H1 (cell line): ENCODE data around the gene MAML3. TPM values are rescaled to one million over a fixed set of nuclear protein-coding genes. Genes with fewer than 3 reads are reported as not detected.

Experiments used
- CTCF ChIA-PET: fragments of 300-600 bp; sonication (Branson Sonifier 250); formaldehyde crosslinking; loops from one replicate; lab custom pipeline; 2021; ENCODE audit not compliant: partially characterized antibody; lab: Charles Lee
- POLR2A ChIA-PET: fragments of 300-600 bp; sonication (Branson Sonifier 250); formaldehyde crosslinking; loops from one replicate; lab custom pipeline; 2021; ENCODE audit warnings: inconsistent platforms; ENCODE audit not compliant: partially characterized antibody; lab: Charles Lee
- DNase-seq, 2 experiments: peaks; one replicate each; pipeline versions ENCODE4 v3.0.0 to v3.0.0-alpha.2; 2010 to 2022; ENCODE audit warnings: low spot score in 2 of 2, low read depth in 1 of 2, mixed read lengths in 1 of 2
- FAIRE-seq: peaks from 2 replicates; lab custom pipeline; 2011; peaks lifted over from hg19 to GRCh38; lab: Jason Lieb, UNC
- H2AFZ ChIP-seq: 2 replicates; pipeline ENCODE4 v1.8.1; 2012; ENCODE audit warnings: low read length, inconsistent platforms
- H2AK5ac ChIP-seq: 2 replicates; pipeline ENCODE4 v1.6.1; 2013; ENCODE audit warnings: low read depth, low read length
- H2BK120ac ChIP-seq: replicated peaks from 2 replicates; pipeline ENCODE3; 2013; ENCODE audit warnings: low read depth, low read length, inconsistent platforms
- H2BK12ac ChIP-seq: 2 replicates; pipeline ENCODE4 v1.6.1; 2013; ENCODE audit warnings: low read depth, low read length
- H2BK15ac ChIP-seq: 2 replicates; pipeline ENCODE4 v1.6.1; 2013; ENCODE audit warnings: low read length
- H2BK20ac ChIP-seq: 2 replicates; pipeline ENCODE4 v1.6.1; 2013; ENCODE audit warnings: low read length
- H2BK5ac ChIP-seq: 2 replicates; pipeline ENCODE4 v1.6.1; 2013; ENCODE audit warnings: low read depth, low read length
- H3K14ac ChIP-seq: 2 replicates; pipeline ENCODE4 v1.6.1; 2013; ENCODE audit warnings: inconsistent platforms; ENCODE audit not compliant: insufficient read length
- H3K18ac ChIP-seq: 2 replicates; pipeline ENCODE4 v1.6.1; 2013; ENCODE audit warnings: low read length; ENCODE audit errors: extremely low read depth
- H3K23ac ChIP-seq: 2 replicates; pipeline ENCODE4 v1.6.1; 2013; ENCODE audit warnings: inconsistent platforms; ENCODE audit not compliant: insufficient read length
- H3K23me2 ChIP-seq: 2 replicates; pipeline ENCODE4 v1.6.1; 2013; ENCODE audit warnings: low read depth, low read length
- H3K27ac ChIP-seq: 2 replicates; pipeline ENCODE4 v1.6.1; 2011; ENCODE audit warnings: low read depth, low read length, inconsistent platforms
- H3K27me3 ChIP-seq, 4 experiments: replicated peaks in 1 of 4; 1 replicate in 1 of 4; 2 replicates in 3 of 4; pipeline versions ENCODE4 v1.6.1 to v1.8.1; 2011 to 2013; ENCODE audit warnings: low read length in 3 of 4, mild to moderate bottlenecking in 3 of 4, inconsistent platforms in 2 of 4, mixed read lengths in 2 of 4, moderate library complexity in 1 of 4; ENCODE audit not compliant: control insufficient read depth in 3 of 4, insufficient read depth in 3 of 4; ENCODE audit errors: extremely low read depth in 1 of 4
- H3K36me3 ChIP-seq, 4 experiments: 2 replicates each; pipeline versions ENCODE4 v1.6.1 to v1.8.1; 2011 to 2013; ENCODE audit warnings: mild to moderate bottlenecking in 4 of 4, low read length in 3 of 4, moderate library complexity in 2 of 4, control low read depth in 1 of 4, inconsistent platforms in 1 of 4; ENCODE audit not compliant: insufficient read depth in 4 of 4, control insufficient read depth in 2 of 4
- H3K4ac ChIP-seq: replicated peaks from 2 replicates; pipeline ENCODE3; 2013; ENCODE audit warnings: low read length, low read depth, mixed read lengths, inconsistent platforms; ENCODE audit not compliant: insufficient read length
- H3K4me1 ChIP-seq, 4 experiments: replicated peaks in 1 of 4; 1 replicate in 1 of 4; 2 replicates in 3 of 4; pipeline versions ENCODE4 v1.6.1 to v1.8.1; 2011 to 2013; ENCODE audit warnings: low read length in 3 of 4, inconsistent platforms in 2 of 4, mixed read lengths in 1 of 4; ENCODE audit not compliant: insufficient read depth in 4 of 4, control insufficient read depth in 3 of 4
- H3K4me2 ChIP-seq, 2 experiments: 2 replicates each; pipeline versions ENCODE4 v1.6.1 to v1.8.1; 2011 to 2013; ENCODE audit warnings: low read depth in 2 of 2, low read length in 2 of 2, control low read depth in 1 of 2, inconsistent platforms in 1 of 2, mild to moderate bottlenecking in 1 of 2; ENCODE audit not compliant: insufficient read depth in 1 of 2
- H3K4me3 ChIP-seq, 4 experiments: fragments of 200-600, 300-600 bp in 1 of 4; sonication (generic), shearing (Covaris generic), sonication (Bioruptor Twin) in 1 of 4; 2 replicates each; pipeline versions ENCODE4 v1.5.1 to v1.8.1; 2011 to 2016; ENCODE audit warnings: low read length in 4 of 4, low read depth in 3 of 4, control low read depth in 2 of 4, inconsistent platforms in 2 of 4, mild to moderate bottlenecking in 2 of 4, mixed read lengths in 1 of 4, moderate library complexity in 1 of 4; ENCODE audit not compliant: insufficient read depth in 2 of 4; ENCODE audit errors: extremely low read depth in 1 of 4
- H3K56ac ChIP-seq: replicated peaks from 2 replicates; pipeline ENCODE3; 2013; ENCODE audit warnings: low read depth, mild to moderate bottlenecking, mixed read lengths, low read length, inconsistent platforms; ENCODE audit not compliant: insufficient read length
- H3K79me1 ChIP-seq: 2 replicates; pipeline ENCODE4 v1.6.1; 2013; ENCODE audit warnings: low read depth, low read length, control low read depth
- H3K79me2 ChIP-seq, 2 experiments: 2 replicates each; pipeline versions ENCODE4 v1.6.1 to v1.8.1; 2012 to 2013; ENCODE audit warnings: low read length in 2 of 2, mild to moderate bottlenecking in 2 of 2, inconsistent platforms in 1 of 2; ENCODE audit not compliant: insufficient read depth in 2 of 2, control insufficient read depth in 1 of 2
- H3K9ac ChIP-seq, 4 experiments: replicated peaks in 1 of 4; 1 replicate in 1 of 4; 2 replicates in 3 of 4; pipeline versions ENCODE4 v1.6.1 to v1.8.1; 2011 to 2013; ENCODE audit warnings: low read depth in 3 of 4, low read length in 3 of 4, control low read depth in 2 of 4, mild to moderate bottlenecking in 2 of 4, moderate library complexity in 2 of 4, inconsistent platforms in 1 of 4; ENCODE audit errors: extremely low read depth in 1 of 4
- H3K9me3 ChIP-seq, 2 experiments: 2 replicates each; pipeline versions ENCODE4 v1.6.1 to v1.8.1; 2012 to 2013; ENCODE audit warnings: mild to moderate bottlenecking in 2 of 2, moderate library complexity in 2 of 2, control low read depth in 1 of 2, inconsistent platforms in 1 of 2, low read depth in 1 of 2, low read length in 1 of 2, mixed read lengths in 1 of 2; ENCODE audit not compliant: insufficient read depth in 2 of 2
- H4K20me1 ChIP-seq, 2 experiments: replicated peaks in 1 of 2; 2 replicates each; pipeline versions ENCODE3 to v1.8.1; 2011 to 2013; ENCODE audit warnings: inconsistent platforms in 2 of 2, low read length in 2 of 2, mild to moderate bottlenecking in 1 of 2; ENCODE audit not compliant: insufficient read depth in 2 of 2, control insufficient read depth in 1 of 2
- H4K5ac ChIP-seq: 2 replicates; pipeline ENCODE4 v1.6.1; 2013; ENCODE audit warnings: low read length, low read depth, mixed read lengths, inconsistent platforms; ENCODE audit not compliant: insufficient read length
- H4K8ac ChIP-seq: 2 replicates; pipeline ENCODE4 v1.8.0; 2013; ENCODE audit warnings: mild to moderate bottlenecking, moderate library complexity, low read length, inconsistent platforms; ENCODE audit not compliant: insufficient read depth; ENCODE audit errors: extremely low read depth
- H4K91ac ChIP-seq: replicated peaks from 2 replicates; pipeline ENCODE3; 2013; ENCODE audit warnings: low read length, mixed read lengths, inconsistent platforms; ENCODE audit not compliant: insufficient read length
- CHD2 ChIP-seq: IDR thresholded peaks from 2 replicates; pipeline ENCODE4 v1.6.1; 2012; ENCODE audit warnings: low read length, improper control_type of control experiment
- FOSL1 ChIP-seq: IDR thresholded peaks from 2 replicates; pipeline ENCODE4 v1.6.1; 2011; ENCODE audit warnings: mild to moderate bottlenecking, low read depth, low read length, moderate library complexity; ENCODE audit not compliant: insufficient read depth
- JUND ChIP-seq: IDR thresholded peaks from 2 replicates; pipeline ENCODE4 v1.6.1; 2011; ENCODE audit warnings: mild to moderate bottlenecking, improper control_type of control experiment, low read length
- MAFK ChIP-seq: IDR thresholded peaks from 2 replicates; pipeline ENCODE4 v1.6.1; 2012; ENCODE audit warnings: low read depth, mild to moderate bottlenecking, improper control_type of control experiment, low read length
- SAP30 ChIP-seq: fragments of 300-600 bp; sonication (generic); IDR thresholded peaks from 2 replicates; pipeline ENCODE4 v1.7.1; 2012; ENCODE audit warnings: low read length, moderate library complexity, mild to moderate bottlenecking, inconsistent platforms; ENCODE audit not compliant: insufficient read depth, insufficient replicate concordance
- TAF1 ChIP-seq: IDR thresholded peaks from 2 replicates; pipeline ENCODE4 v1.6.1; 2011; ENCODE audit warnings: mild to moderate bottlenecking, low read depth, low read length
- WGBS, 2 experiments: shearing (Covaris generic) in 1 of 2; methylation state at CpG; one replicate each; pipeline versions ENCODE4 v1.1.6 to v1.1.7; 2013 to 2015; ENCODE audit warnings: low lambda C conversion rate in 2 of 2, mixed read lengths in 2 of 2, inconsistent platforms in 1 of 2, low coverage in 1 of 2, missing lambda C conversion rate in 1 of 2; ENCODE audit not compliant: insufficient replicate concordance in 2 of 2, insufficient coverage in 1 of 2, insufficient read length in 1 of 2; ENCODE audit errors: extremely low coverage in 1 of 2, missing lambda C conversion rate in 1 of 2; 5-methylcytosine and 5-hydroxymethylcytosine counted together
- polyA plus RNA-seq, 7 experiments: library from polyadenylated mRNA; depleted of rRNA in 3 of 7; stranded (reverse) in 5 of 7; unstranded in 2 of 7; fragments of >200 nt in 5 of 7; fragments of 200-250 nt in 2 of 7; gene quantifications; 1 replicate in 5 of 7; 2 replicates in 1 of 7; 4 replicates in 1 of 7; pipeline versions ENCODE4 v1.2.1 to v1.2.3, GENCODE V29; 2011 to 2013; ENCODE audit warnings: missing spikeins in 2 of 7, mixed read lengths in 2 of 7
- total RNA-seq: library from RNA; stranded (reverse); fragmentation: NEBNext Ultra II Directional; extraction: Animal tissue kit (Norgen Biotek cat#: 25700); gene quantifications from 2 replicates; pipeline ENCODE4 v1.2.1, GENCODE V29; 2021
- TF ChIP-seq, protein P1 (sequence below): IDR thresholded peaks from 2 replicates; pipeline ENCODE4 v1.6.1; 2011; ENCODE audit warnings: low read length, improper control_type of control experiment
- TF ChIP-seq, protein P2 (sequence below), 3 experiments: IDR thresholded peaks; 1 replicate in 2 of 3; 2 replicates in 1 of 3; pipeline versions ENCODE4 v1.5.1 to v1.6.1; 2011; ENCODE audit warnings: low read length in 3 of 3, mild to moderate bottlenecking in 3 of 3, inconsistent platforms in 2 of 3, low read depth in 1 of 3, moderate library complexity in 1 of 3; ENCODE audit not compliant: insufficient read depth in 1 of 3; ENCODE audit errors: control extremely low read depth in 1 of 3

Gene MAML3
- total and polyA plus RNA-seq, 2 of the 8 experiments (the other 6 are each of a cell fraction or from before 2014, with no cell fraction given) = 2.1 to 5.7 TPM

DNA sequence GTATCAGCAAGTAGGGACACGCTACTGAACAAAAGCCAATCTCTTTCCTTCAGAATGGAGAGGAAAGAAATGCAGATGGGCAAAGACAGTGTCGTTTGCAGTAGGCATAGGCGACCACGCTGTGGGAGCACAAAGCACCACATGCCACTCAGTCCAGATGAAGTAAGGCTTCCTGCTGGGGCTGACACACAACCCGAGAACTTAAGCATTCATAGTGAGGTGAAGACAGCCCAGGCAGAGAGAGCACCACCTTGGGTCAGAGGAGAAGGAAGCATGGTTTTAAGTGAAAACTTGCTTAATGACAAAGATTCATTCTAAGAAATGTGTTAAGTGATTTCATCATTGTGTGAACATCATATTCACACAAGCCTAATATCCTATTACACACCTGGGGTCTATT, 249.6 kb downstream of the MAML3 start:
- H3K27me3 ChIP-seq = peaks cover 0 to 1% (median 0%) of the 10 kb centered on the region in 4 experiments; a peak in 1 of 7 replicates
- no peak overlapping the region for H2AK5ac ChIP-seq
- H3K79me1 ChIP-seq = no peaks in the 10 kb centered on the region; the same call in 1 of the 2 replicates
- H4K5ac ChIP-seq = no peak overlapping the region
- H3K23ac ChIP-seq = no peak overlapping the region
- peaks cover 3 to 15% (median 6%) of the 10 kb centered on the region in 4 experiments for H3K4me1 ChIP-seq
- H2BK20ac ChIP-seq = no peak overlapping the region
- no peak overlapping the region for H2BK120ac ChIP-seq
- no peak overlapping the region for H3K9ac ChIP-seq
- H4K20me1 ChIP-seq = no peaks in the 10 kb centered on the region
- peaks cover 0 to 2% of the 10 kb centered on the region in 2 experiments; a peak in 1 of 4 replicates for H3K9me3 ChIP-seq
- no peaks in the 10 kb centered on the region for H3K36me3 ChIP-seq
- DNase-seq = no peak
- no peak overlapping the region for H4K8ac ChIP-seq
- no peak overlapping the region for H3K18ac ChIP-seq
- no peak overlapping the region for H3K56ac ChIP-seq
- no peaks in the 10 kb centered on the region for H3K79me2 ChIP-seq
- H3K4me2 ChIP-seq = no peak overlapping the region
- CTCF ChIA-PET = no interaction called here
- H2BK15ac ChIP-seq = no peak overlapping the region
- no peak overlapping the region for H3K27ac ChIP-seq
- H3K4ac ChIP-seq = no peak overlapping the region
- H3K14ac ChIP-seq = no peak overlapping the region
- H3K23me2 ChIP-seq = no peaks in the 10 kb centered on the region
- no peak overlapping the region for H2BK12ac ChIP-seq
- POLR2A ChIA-PET = no interaction called here
- whole genome bisulfite sequencing, 2 experiments = 88% methylated on average over 5 of the region's 5 CpGs; no CpG with 5 or more reads in 1 of the 2 experiments
- no peak overlapping the region for H4K91ac ChIP-seq
- no peak overlapping the region for H3K4me3 ChIP-seq
- no peak overlapping the region for H2BK5ac ChIP-seq
- no peak overlapping the region for H2AFZ ChIP-seq
- no peak for FAIRE-seq
- no peak for TF ChIP-seq MAFK
- TF ChIP-seq CHD2 = no peak
- TF ChIP-seq, protein P1, sequence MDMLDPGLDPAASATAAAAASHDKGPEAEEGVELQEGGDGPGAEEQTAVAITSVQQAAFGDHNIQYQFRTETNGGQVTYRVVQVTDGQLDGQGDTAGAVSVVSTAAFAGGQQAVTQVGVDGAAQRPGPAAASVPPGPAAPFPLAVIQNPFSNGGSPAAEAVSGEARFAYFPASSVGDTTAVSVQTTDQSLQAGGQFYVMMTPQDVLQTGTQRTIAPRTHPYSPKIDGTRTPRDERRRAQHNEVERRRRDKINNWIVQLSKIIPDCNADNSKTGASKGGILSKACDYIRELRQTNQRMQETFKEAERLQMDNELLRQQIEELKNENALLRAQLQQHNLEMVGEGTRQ = no peak
- TF ChIP-seq TAF1 = no peak
- TF ChIP-seq SAP30 = no peak
- TF ChIP-seq JUND = no peak
- TF ChIP-seq, protein P2, sequence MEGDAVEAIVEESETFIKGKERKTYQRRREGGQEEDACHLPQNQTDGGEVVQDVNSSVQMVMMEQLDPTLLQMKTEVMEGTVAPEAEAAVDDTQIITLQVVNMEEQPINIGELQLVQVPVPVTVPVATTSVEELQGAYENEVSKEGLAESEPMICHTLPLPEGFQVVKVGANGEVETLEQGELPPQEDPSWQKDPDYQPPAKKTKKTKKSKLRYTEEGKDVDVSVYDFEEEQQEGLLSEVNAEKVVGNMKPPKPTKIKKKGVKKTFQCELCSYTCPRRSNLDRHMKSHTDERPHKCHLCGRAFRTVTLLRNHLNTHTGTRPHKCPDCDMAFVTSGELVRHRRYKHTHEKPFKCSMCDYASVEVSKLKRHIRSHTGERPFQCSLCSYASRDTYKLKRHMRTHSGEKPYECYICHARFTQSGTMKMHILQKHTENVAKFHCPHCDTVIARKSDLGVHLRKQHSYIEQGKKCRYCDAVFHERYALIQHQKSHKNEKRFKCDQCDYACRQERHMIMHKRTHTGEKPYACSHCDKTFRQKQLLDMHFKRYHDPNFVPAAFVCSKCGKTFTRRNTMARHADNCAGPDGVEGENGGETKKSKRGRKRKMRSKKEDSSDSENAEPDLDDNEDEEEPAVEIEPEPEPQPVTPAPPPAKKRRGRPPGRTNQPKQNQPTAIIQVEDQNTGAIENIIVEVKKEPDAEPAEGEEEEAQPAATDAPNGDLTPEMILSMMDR (IDR thresholded peaks at IDR 0.05; ENCODE audit: control extremely low read depth in 1 of 3, insufficient read depth in 1 of 3, low read depth in 1 of 3, low read length in 3 of 3) = no peak
- no peak for TF ChIP-seq FOSL1
